Measurements from ENCODE around the gene CACNA1D.

DNA sequence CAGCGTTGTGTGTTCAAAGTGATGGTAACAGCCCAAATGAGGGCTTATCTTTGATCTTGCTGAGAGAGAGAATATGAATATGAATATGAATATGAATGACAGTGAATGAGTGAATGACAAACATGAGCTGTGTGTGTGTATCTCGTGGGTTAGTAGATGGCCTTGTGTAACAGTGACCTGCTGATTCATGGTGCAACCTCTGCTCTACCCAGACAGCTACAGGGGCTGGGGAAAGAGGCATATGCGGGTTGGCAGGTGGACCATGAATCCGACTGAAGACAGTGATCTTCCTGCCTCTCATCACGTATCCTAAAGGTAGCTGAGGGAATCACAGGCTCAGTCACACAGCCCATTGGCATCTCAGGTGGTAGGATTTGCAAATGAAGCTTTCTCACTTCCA is 293.6 kb downstream of the CACNA1D start:
- TF ChIP-seq GATA2 (IDR thresholded peaks at IDR 0.05; ENCODE audit: low read depth, low read length) (no peak), GATA3 (IDR thresholded peaks at IDR 0.05; ENCODE audit: low read depth, low read length) (no peak)

Measured in SH-SY5Y (cell line).